Subcutaneous abdominal adipose tissue (tissue), 5 donors: ENCODE measurements around the gene WDR87.

Experiments
- H3K27ac ChIP-seq: one replicate; pipeline ENCODE4 v1.7.0; 2013; ENCODE audit warnings: low read depth, mild to moderate bottlenecking, inconsistent platforms, low read length, moderate library complexity
- H3K27me3 ChIP-seq, 5 donors: one replicate each; pipeline ENCODE4 v1.7.0; 2013; ENCODE audit warnings: low read length in 5 of 5, inconsistent platforms in 1 of 5; ENCODE audit not compliant: control insufficient read depth in 5 of 5, insufficient read depth in 4 of 5
- H3K36me3 ChIP-seq, 5 donors: one replicate each; pipeline ENCODE4 v1.7.0; 2013; ENCODE audit warnings: low read length in 5 of 5; ENCODE audit not compliant: control insufficient read depth in 5 of 5, insufficient read depth in 5 of 5
- H3K4me1 ChIP-seq, 5 donors: one replicate each; pipeline ENCODE4 v1.7.0; 2013; ENCODE audit warnings: low read length in 5 of 5, mild to moderate bottlenecking in 3 of 5, moderate library complexity in 1 of 5; ENCODE audit not compliant: control insufficient read depth in 5 of 5, insufficient read depth in 5 of 5
- H3K4me3 ChIP-seq, 5 donors: one replicate each; pipeline ENCODE4 v1.7.0; 2013; ENCODE audit warnings: low read length in 5 of 5, low read depth in 1 of 5
- H3K9ac ChIP-seq, 5 donors: one replicate each; pipeline ENCODE4 v1.7.0; 2013; ENCODE audit warnings: low read length in 5 of 5, mild to moderate bottlenecking in 4 of 5, moderate library complexity in 3 of 5
- H3K9me3 ChIP-seq, 5 donors: one replicate each; pipeline ENCODE4 v1.7.0; 2013; ENCODE audit warnings: low read length in 5 of 5; ENCODE audit not compliant: control insufficient read depth in 5 of 5
- donor health status: healthy.
- donor health status: healthy.
- donor health status: healthy.
- donor health status: healthy.
- donor health status: healthy.

Gene WDR87

GRCh38 chr19:37920591-37921450 is 14.4 kb upstream of the WDR87 start:
- H3K4me1 ChIP-seq: no peaks in the 10 kb centered on the region
- H3K9me3 ChIP-seq: no peaks in the 10 kb centered on the region
- no peak overlapping the region for H3K27ac ChIP-seq
- H3K4me3 ChIP-seq: no peak overlapping the region
- H3K36me3 ChIP-seq: peaks cover 0 to 4% (median 3%) of the 10 kb centered on the region in 5 donors
- no peaks in the 10 kb centered on the region for H3K27me3 ChIP-seq
- no peak overlapping the region for H3K9ac ChIP-seq

- Histone ChIP-seq H3K27me3 (no peaks in the 10 kb centered on the region), H3K9ac (no peak overlapping the region), H3K4me3 (no peak overlapping the region), H3K27ac (no peak overlapping the region), H3K9me3 (no peaks in the 10 kb centered on the region), H3K4me1 (peaks cover 0 to 7% (median 1%) of the 10 kb centered on the region in 5 donors), H3K36me3 (peaks cover 0 to 2% (median 0%) of the 10 kb centered on the region in 5 donors)
Measured at GRCh38 chr19:37914908-37915307, 8.5 kb upstream of the WDR87 start.

GRCh38 chr19:37909661-37910199 is 3.3 kb upstream of the WDR87 start:
- no peaks in the 10 kb centered on the region for H3K9me3 ChIP-seq
- H3K4me3 ChIP-seq: no peak overlapping the region
- no peaks in the 10 kb centered on the region for H3K27me3 ChIP-seq
- H3K9ac ChIP-seq: no peak overlapping the region
- no peak overlapping the region for H3K27ac ChIP-seq
- H3K36me3 ChIP-seq: no peaks in the 10 kb centered on the region
- peaks cover 0 to 22% (median 22%) of the 10 kb centered on the region in 5 donors for H3K4me1 ChIP-seq

GRCh38 chr19:37907735-37908455 is 1.5 kb upstream of the WDR87 start:
- H3K27ac ChIP-seq: peak overlapping the region; percentile 54
- H3K4me3 ChIP-seq: peak overlapping the region; percentile 83 to 98 (median 94)
- H3K9me3 ChIP-seq: no peaks in the 10 kb centered on the region
- peak overlapping the region; percentile 39 to 92 (median 81) for H3K9ac ChIP-seq
- peaks cover 0 to 22% (median 21%) of the 10 kb centered on the region in 5 donors for H3K4me1 ChIP-seq
- H3K27me3 ChIP-seq: no peaks in the 10 kb centered on the region
- H3K36me3 ChIP-seq: no peaks in the 10 kb centered on the region

- no peaks in the 10 kb centered on the region for H3K27me3 ChIP-seq
- H3K9ac ChIP-seq: peak within 1 kb of the TSS; percentile 39 to 92 (median 81)
- no peaks in the 10 kb centered on the region for H3K36me3 ChIP-seq
- peak within 1 kb of the TSS; percentile 83 to 98 (median 94) for H3K4me3 ChIP-seq
- peak within 1 kb of the TSS; percentile 54 for H3K27ac ChIP-seq
- no peaks in the 10 kb centered on the region for H3K9me3 ChIP-seq
- peaks cover 0 to 22% (median 21%) of the 10 kb centered on the region in 5 donors for H3K4me1 ChIP-seq
Measured at GRCh38 chr19:37906869-37907734, 708 bp upstream of the WDR87 start, which contains the start of gene SIPA1L3. Gene SIPA1L3 (plus strand): TSS chr19:37907208. CDS start chr19:38081566, 174,358 bp downstream.

GRCh38 chr19:37903096-37903495 is 3.3 kb downstream of the WDR87 start:
- no peaks in the 10 kb centered on the region for H3K27me3 ChIP-seq
- H3K4me1 ChIP-seq: peaks cover 0 to 16% (median 14%) of the 10 kb centered on the region in 5 donors
- no peaks in the 10 kb centered on the region for H3K36me3 ChIP-seq
- no peak overlapping the region for H3K4me3 ChIP-seq
- H3K9ac ChIP-seq: no peak overlapping the region
- no peak overlapping the region for H3K27ac ChIP-seq
- no peaks in the 10 kb centered on the region for H3K9me3 ChIP-seq

- H3K4me1 ChIP-seq: peaks cover 0 to 12% (median 10%) of the 10 kb centered on the region in 5 donors
- no peaks in the 10 kb centered on the region for H3K27me3 ChIP-seq
- no peaks in the 10 kb centered on the region for H3K36me3 ChIP-seq
- no peak overlapping the region for H3K27ac ChIP-seq
- H3K9me3 ChIP-seq: no peaks in the 10 kb centered on the region
- H3K9ac ChIP-seq: no peak overlapping the region
- no peak overlapping the region for H3K4me3 ChIP-seq
Measured at GRCh38 chr19:37902668-37903067, 3.7 kb downstream of the WDR87 start.

- no peaks in the 10 kb centered on the region for H3K27me3 ChIP-seq
- no peak overlapping the region for H3K9ac ChIP-seq
- no peaks in the 10 kb centered on the region for H3K4me1 ChIP-seq
- H3K4me3 ChIP-seq: no peak overlapping the region
- no peak overlapping the region for H3K27ac ChIP-seq
- H3K36me3 ChIP-seq: no peaks in the 10 kb centered on the region
- H3K9me3 ChIP-seq: no peaks in the 10 kb centered on the region
Measured at GRCh38 chr19:37899966-37900365, 6.4 kb downstream of the WDR87 start.

- Histone ChIP-seq H3K27ac (no peak overlapping the region), H3K9ac (no peak overlapping the region), H3K27me3 (peaks cover 0 to under 1% (median 0%) of the 10 kb centered on the region in 5 donors), H3K4me1 (no peaks in the 10 kb centered on the region), H3K4me3 (no peak overlapping the region), H3K9me3 (no peaks in the 10 kb centered on the region), H3K36me3 (no peaks in the 10 kb centered on the region)
Measured at GRCh38 chr19:37899453-37899852, 6.9 kb downstream of the WDR87 start.
